Measurements from ENCODE around the gene ELMO2.

GRCh38 chr20:46394872-46395760 is 11.3 kb downstream of the ELMO2 start:
- no peak for TF ChIP-seq ZC3H10 (CRISPR knock-in tag; IDR thresholded peaks at IDR 0.05)
- TF ChIP-seq TCF4 (CRISPR knock-in tag; IDR thresholded peaks at IDR 0.05; ENCODE audit: borderline replicate concordance) = no peak
- TF ChIP-seq PATZ1 (CRISPR knock-in tag; IDR thresholded peaks at IDR 0.05; ENCODE audit: borderline replicate concordance) = no peak

Measured in SK-N-SH treated with all-trans-retinoic acid at 6 μM for 48 hours (cell line).